ENCODE results near the gene GRAMD1A.
"Not testable (repeated sequence)": the region's sequence is repeated elsewhere in the genome, so short reads cannot be mapped to it uniquely, and the experiment has no call there.

The GRAMD1A gene

GRCh38 chr19:35017507-35017906 lies 17.4 kb downstream of the GRAMD1A start:
- Mint-ChIP-seq H3K9me3 (no peaks in the 10 kb centered on the region), H3K27ac (peak overlapping the region; percentile 11), H3K27me3 (no peaks in the 10 kb centered on the region), H3K4me1 (peaks cover 38% of the 10 kb centered on the region), H3K36me3 (peaks cover 83% of the 10 kb centered on the region), H3K4me3 (no peak overlapping the region)
- ATAC-seq: no peak

DNA sequence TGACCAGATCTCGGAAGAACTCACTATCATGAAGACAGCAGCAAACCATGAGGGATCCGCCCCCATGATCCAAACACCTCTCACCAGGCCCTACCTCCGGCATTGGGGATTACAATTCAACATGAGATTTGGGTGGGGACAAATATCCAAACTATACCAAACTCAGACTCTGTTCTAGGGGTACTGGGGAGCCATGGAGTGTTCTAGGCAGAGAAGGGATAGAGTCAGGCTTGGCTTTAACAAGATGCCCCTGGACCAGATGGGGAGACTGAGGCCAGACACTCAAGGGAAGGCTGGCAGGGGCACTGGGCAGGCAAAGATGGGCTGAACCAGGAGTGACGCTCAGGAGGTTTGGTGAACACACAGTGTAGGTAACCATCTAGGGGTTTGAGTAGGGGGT lies 18.3 kb downstream of the GRAMD1A start:
- H3K9me3 Mint-ChIP-seq: no peaks in the 10 kb centered on the region
- H3K4me3 Mint-ChIP-seq: no peak overlapping the region
- H3K27ac Mint-ChIP-seq: no peak overlapping the region
- H3K27me3 Mint-ChIP-seq: no peaks in the 10 kb centered on the region
- peaks cover 83% of the 10 kb centered on the region for H3K36me3 Mint-ChIP-seq
- no peak for ATAC-seq
- peaks cover 30% of the 10 kb centered on the region for H3K4me1 Mint-ChIP-seq

DNA sequence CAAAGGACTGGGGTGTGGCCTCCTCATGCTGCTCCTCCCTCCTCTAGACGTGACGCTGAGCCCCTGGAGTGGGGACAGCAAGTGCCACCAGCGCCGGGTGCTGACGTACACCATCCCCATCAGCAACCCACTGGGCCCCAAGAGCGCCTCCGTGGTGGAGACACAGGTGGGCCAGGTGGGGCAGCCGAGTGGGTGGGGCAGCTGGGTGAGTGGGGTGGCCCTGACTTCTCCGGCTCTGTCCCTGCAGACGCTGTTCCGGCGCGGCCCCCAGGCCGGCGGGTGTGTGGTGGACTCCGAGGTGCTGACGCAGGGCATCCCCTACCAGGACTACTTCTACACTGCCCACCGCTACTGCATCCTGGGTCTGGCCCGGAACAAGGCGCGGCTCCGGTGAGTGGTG lies 19.0 kb downstream of the GRAMD1A start:
- peaks cover 22% of the 10 kb centered on the region for H3K4me1 Mint-ChIP-seq
- no peak overlapping the region for H3K27ac Mint-ChIP-seq
- H3K36me3 Mint-ChIP-seq: peaks cover 83% of the 10 kb centered on the region
- no peaks in the 10 kb centered on the region for H3K9me3 Mint-ChIP-seq
- no peaks in the 10 kb centered on the region for H3K27me3 Mint-ChIP-seq
- no peak for ATAC-seq
- H3K4me3 Mint-ChIP-seq: no peak overlapping the region

GRCh38 chr19:35021016-35021415 lies 20.9 kb downstream of the GRAMD1A start:
- peaks cover 8% of the 10 kb centered on the region for H3K4me1 Mint-ChIP-seq
- no peaks in the 10 kb centered on the region for H3K9me3 Mint-ChIP-seq
- ATAC-seq: no peak
- peak overlapping the region; percentile 61 for H3K27ac Mint-ChIP-seq
- H3K36me3 Mint-ChIP-seq: peaks cover 76% of the 10 kb centered on the region
- no peaks in the 10 kb centered on the region for H3K27me3 Mint-ChIP-seq
- no peak overlapping the region for H3K4me3 Mint-ChIP-seq

DNA sequence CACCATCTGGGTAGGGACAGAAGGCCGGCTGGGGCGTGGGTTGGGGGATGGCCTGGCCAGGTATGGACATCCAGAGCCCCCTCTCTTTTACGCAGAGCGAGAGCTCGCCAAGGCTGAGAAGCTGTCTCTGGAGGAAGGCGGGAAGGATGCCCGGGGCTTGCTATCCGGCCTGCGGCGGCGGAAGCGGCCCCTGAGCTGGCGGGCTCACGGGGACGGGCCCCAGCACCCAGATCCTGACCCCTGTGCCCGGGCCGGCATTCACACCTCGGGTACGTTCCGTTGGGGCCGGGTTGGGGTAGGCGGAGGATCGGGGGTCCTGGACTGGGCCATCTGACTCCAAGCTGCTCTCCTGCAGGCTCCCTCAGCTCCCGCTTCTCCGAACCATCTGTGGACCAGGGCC lies 21.5 kb downstream of the GRAMD1A start:
- ATAC-seq: no peak
- peaks cover 8% of the 10 kb centered on the region for H3K4me1 Mint-ChIP-seq
- no peak overlapping the region for H3K4me3 Mint-ChIP-seq
- no peaks in the 10 kb centered on the region for H3K27me3 Mint-ChIP-seq
- H3K9me3 Mint-ChIP-seq: no peaks in the 10 kb centered on the region
- peaks cover 80% of the 10 kb centered on the region for H3K36me3 Mint-ChIP-seq
- no peak overlapping the region for H3K27ac Mint-ChIP-seq

- no peak for ATAC-seq
- H3K9me3 Mint-ChIP-seq: no peaks in the 10 kb centered on the region
- peaks cover 84% of the 10 kb centered on the region for H3K36me3 Mint-ChIP-seq
- H3K27ac Mint-ChIP-seq: no peak overlapping the region
- H3K4me3 Mint-ChIP-seq: no peak overlapping the region
- no peaks in the 10 kb centered on the region for H3K27me3 Mint-ChIP-seq
- H3K4me1 Mint-ChIP-seq: peaks cover 4% of the 10 kb centered on the region
Measured at GRCh38 chr19:35022460-35022859, 22.3 kb downstream of the GRAMD1A start.

- Mint-ChIP-seq H3K27ac (no peak overlapping the region), H3K36me3 (peaks cover 82% of the 10 kb centered on the region), H3K4me1 (no peaks in the 10 kb centered on the region), H3K4me3 (no peak overlapping the region), H3K9me3 (no peaks in the 10 kb centered on the region), H3K27me3 (no peaks in the 10 kb centered on the region)
- no peak for ATAC-seq
Measured at GRCh38 chr19:35023428-35023827, 23.3 kb downstream of the GRAMD1A start.

DNA sequence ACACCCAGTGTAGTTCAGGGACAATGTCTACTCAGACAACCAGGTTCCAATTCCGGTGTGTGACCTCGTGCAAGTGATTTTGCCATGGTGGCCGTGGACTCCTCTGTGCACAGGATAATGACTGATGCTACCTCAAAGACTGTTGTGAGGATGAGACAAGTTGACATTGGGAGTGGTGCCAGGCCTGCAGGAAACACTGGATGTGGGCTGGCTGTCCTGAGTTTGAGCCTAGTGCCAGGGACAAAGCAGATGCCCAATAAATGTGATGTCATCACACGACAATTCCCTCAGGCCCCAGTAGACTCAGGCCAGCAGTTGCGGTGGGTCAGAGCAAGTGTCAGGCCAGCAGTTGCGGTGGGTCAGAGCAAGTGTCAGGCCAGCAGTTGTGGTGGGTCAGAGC lies 24.0 kb downstream of the GRAMD1A start:
- Mint-ChIP-seq H3K27ac (no peak overlapping the region), H3K9me3 (no peaks in the 10 kb centered on the region), H3K4me1 (no peaks in the 10 kb centered on the region), H3K4me3 (no peak overlapping the region), H3K36me3 (peaks cover 77% of the 10 kb centered on the region), H3K27me3 (peaks cover under 1% of the 10 kb centered on the region)
- ATAC-seq: no peak

DNA sequence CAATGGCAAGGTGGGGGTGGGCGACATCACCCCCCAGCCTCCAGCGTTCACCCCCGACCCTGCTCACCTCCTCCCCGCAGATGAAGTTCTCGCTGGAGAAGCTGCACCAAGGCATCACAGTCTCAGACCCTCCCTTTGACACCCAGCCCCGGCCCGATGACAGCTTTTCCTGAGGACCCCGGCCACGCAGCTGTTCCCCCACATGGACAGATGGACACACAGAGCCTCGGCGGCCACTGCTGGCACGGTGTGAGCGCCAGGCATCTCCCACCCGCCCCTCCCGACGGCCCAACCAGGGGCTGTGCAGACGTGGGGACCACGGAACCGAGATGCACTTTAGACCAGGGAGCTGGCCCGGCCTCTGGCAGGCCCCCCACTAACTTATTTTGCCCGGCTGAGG lies 25.8 kb downstream of the GRAMD1A start:
- no peaks in the 10 kb centered on the region for H3K9me3 Mint-ChIP-seq
- no peak for ATAC-seq
- H3K36me3 Mint-ChIP-seq: peaks cover 60% of the 10 kb centered on the region
- peaks cover under 1% of the 10 kb centered on the region for H3K4me1 Mint-ChIP-seq
- no peak overlapping the region for H3K4me3 Mint-ChIP-seq
- no peak overlapping the region for H3K27ac Mint-ChIP-seq
- peaks cover 12% of the 10 kb centered on the region for H3K27me3 Mint-ChIP-seq

GRCh38 chr19:35026418-35026817 lies 26.3 kb downstream of the GRAMD1A start:
- Mint-ChIP-seq H3K4me3 (no peak overlapping the region), H3K9me3 (no peaks in the 10 kb centered on the region), H3K4me1 (peaks cover 5% of the 10 kb centered on the region), H3K27me3 (peaks cover 16% of the 10 kb centered on the region), H3K36me3 (peaks cover 56% of the 10 kb centered on the region), H3K27ac (no peak overlapping the region)
- ATAC-seq: no peak

DNA sequence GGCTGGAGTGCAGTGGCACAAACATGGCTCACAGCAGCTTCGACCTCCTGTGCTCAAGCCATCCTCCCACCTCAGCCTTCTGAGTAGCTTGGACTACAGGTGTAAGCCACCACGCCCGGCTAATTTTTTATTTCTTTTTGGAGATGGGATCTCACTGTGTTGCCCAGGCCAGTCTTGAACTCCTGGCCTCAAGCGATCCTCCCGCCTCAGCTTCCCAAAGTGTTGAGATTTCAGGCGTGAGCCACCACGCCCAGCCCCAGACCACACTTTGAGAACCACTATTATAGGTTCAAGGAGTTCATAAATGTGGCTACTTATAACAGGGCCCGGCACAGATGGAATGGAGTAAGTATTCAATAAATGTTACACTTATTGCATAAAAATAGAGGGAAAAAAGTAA lies 26.9 kb downstream of the GRAMD1A start:
- peaks cover 52% of the 10 kb centered on the region for H3K36me3 Mint-ChIP-seq
- peaks cover 7% of the 10 kb centered on the region for H3K4me1 Mint-ChIP-seq
- H3K4me3 Mint-ChIP-seq: no peak overlapping the region
- peaks cover 22% of the 10 kb centered on the region for H3K27me3 Mint-ChIP-seq
- no peaks in the 10 kb centered on the region for H3K9me3 Mint-ChIP-seq
- H3K27ac Mint-ChIP-seq: no peak overlapping the region
- no peak for ATAC-seq

GRCh38 chr19:35027851-35028599 lies 27.9 kb downstream of the GRAMD1A start:
- Mint-ChIP-seq H3K4me3 (no peak overlapping the region), H3K27me3 (peaks cover 32% of the 10 kb centered on the region), H3K36me3 (peaks cover 42% of the 10 kb centered on the region), H3K4me1 (peaks cover 7% of the 10 kb centered on the region), H3K27ac (no peak overlapping the region), H3K9me3 (no peaks in the 10 kb centered on the region)
- ATAC-seq: no peak

- ATAC-seq, H3K9me3 Mint-ChIP-seq, H3K4me1 Mint-ChIP-seq, H3K27ac Mint-ChIP-seq, H3K4me3 Mint-ChIP-seq: not testable (repeated sequence)
- peaks cover 37% of the 10 kb centered on the region for H3K27me3 Mint-ChIP-seq
- H3K36me3 Mint-ChIP-seq: peaks cover 37% of the 10 kb centered on the region
Measured at GRCh38 chr19:35028600-35028885, 28.4 kb downstream of the GRAMD1A start.

DNA sequence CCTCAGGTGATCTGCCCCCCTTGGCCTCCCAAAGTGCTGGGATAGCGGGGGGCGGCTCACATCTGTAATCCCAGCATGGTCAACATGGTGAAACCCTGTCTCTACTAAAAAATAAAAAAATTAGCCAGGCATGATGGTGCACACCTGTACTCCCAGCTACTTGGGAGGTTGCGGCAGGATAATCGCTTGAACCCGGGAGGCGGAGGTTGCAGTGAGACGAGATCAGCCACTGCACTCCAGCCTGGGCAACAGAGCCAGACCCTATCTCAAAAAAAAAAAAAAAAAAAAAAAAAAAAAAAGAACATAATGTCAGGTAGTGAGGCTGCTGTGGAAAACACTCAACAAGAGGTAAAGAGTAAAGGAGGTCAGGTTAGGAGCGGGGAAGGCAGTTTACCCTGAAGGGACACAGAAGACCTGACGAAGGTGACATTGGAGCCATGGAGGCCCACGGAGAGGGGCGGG lies 29.2 kb downstream of the GRAMD1A start:
- Mint-ChIP-seq H3K27me3 (peaks cover 45% of the 10 kb centered on the region), H3K36me3 (peaks cover 29% of the 10 kb centered on the region)
- not testable (repeated sequence) for H3K9me3 Mint-ChIP-seq, H3K4me1 Mint-ChIP-seq, H3K4me3 Mint-ChIP-seq, H3K27ac Mint-ChIP-seq, ATAC-seq

- Mint-ChIP-seq H3K27ac (no peak overlapping the region), H3K4me3 (peak overlapping the region; percentile 17), H3K27me3 (peaks cover 50% of the 10 kb centered on the region), H3K9me3 (no peaks in the 10 kb centered on the region), H3K4me1 (peaks cover 7% of the 10 kb centered on the region), H3K36me3 (peaks cover 26% of the 10 kb centered on the region)
- peak; percentile 2 for ATAC-seq
Measured at GRCh38 chr19:35029737-35030256, 29.7 kb downstream of the GRAMD1A start.

GRCh38 chr19:35030257-35031071 lies 30.3 kb downstream of the GRAMD1A start, which contains the start of gene SCN1B:
TSS of gene SCN1B (plus strand) at chr19:35030470. CDS start at chr19:35030821, 351 bp downstream.
- H3K4me1 Mint-ChIP-seq: peaks cover 7% of the 10 kb centered on the region
- H3K9me3 Mint-ChIP-seq: no peaks in the 10 kb centered on the region
- no peak within 1 kb of the TSS for H3K27ac Mint-ChIP-seq
- H3K27me3 Mint-ChIP-seq: peaks cover 50% of the 10 kb centered on the region
- peak; percentile 61 for ATAC-seq
- H3K36me3 Mint-ChIP-seq: peaks cover 26% of the 10 kb centered on the region
- H3K4me3 Mint-ChIP-seq: peak within 1 kb of the TSS; percentile 17
